Stimulated activated CD4-positive, alpha-beta T cell treated with anti-CD3 and anti-CD28 coated beads, Interleukin-4, amount 100 ng/mL, for 24 hours (primary cell): ENCODE data around the gene GRM5.

Experiments
- DNase-seq: peaks from one replicate; pipeline ENCODE4 v3.0.0-alpha.2; 2020

The GRM5 gene

GRCh38 chr11:88692306-88693086, 373.3 kb downstream of the GRM5 start:
- DNase-seq, result no peak

GRCh38 chr11:88689548-88690240, 376.1 kb downstream of the GRM5 start:
- no peak for DNase-seq

GRCh38 chr11:88683024-88683423, 382.8 kb downstream of the GRM5 start:
- no peak for DNase-seq

- DNase-seq, result no peak
These were observed 385.0 kb downstream of the GRM5 start for GRCh38 chr11:88680806-88681205.

- DNase-seq, result no peak
These were observed 399.4 kb downstream of the GRM5 start for GRCh38 chr11:88666364-88666763.

GRCh38 chr11:88657076-88657738, 408.6 kb downstream of the GRM5 start:
- DNase-seq, result no peak

- DNase-seq, result no peak
These were observed 409.5 kb downstream of the GRM5 start for GRCh38 chr11:88656283-88656682.

GRCh38 chr11:88655656-88656055, 410.1 kb downstream of the GRM5 start:
- DNase-seq, result no peak

- DNase-seq, result no peak
These were observed 410.6 kb downstream of the GRM5 start for GRCh38 chr11:88655196-88655595.

- DNase-seq, result no peak
These were observed 414.2 kb downstream of the GRM5 start for GRCh38 chr11:88651556-88651955.

GRCh38 chr11:88644724-88645123, 421.1 kb downstream of the GRM5 start:
- no peak for DNase-seq

GRCh38 chr11:88632163-88632562, 433.6 kb downstream of the GRM5 start:
- no peak for DNase-seq

- no peak for DNase-seq
These were observed 434.3 kb downstream of the GRM5 start for GRCh38 chr11:88631497-88631896.

GRCh38 chr11:88629496-88629895, 436.3 kb downstream of the GRM5 start:
- DNase-seq, result no peak

- no peak for DNase-seq
These were observed 439.6 kb downstream of the GRM5 start for GRCh38 chr11:88626216-88626615.

GRCh38 chr11:88623531-88623930, 442.3 kb downstream of the GRM5 start:
- DNase-seq, result no peak

- no peak for DNase-seq
These were observed 445.1 kb downstream of the GRM5 start for GRCh38 chr11:88620568-88621130.

GRCh38 chr11:88619656-88620385, 446.0 kb downstream of the GRM5 start:
- DNase-seq, result no peak

- DNase-seq, result no peak
These were observed 446.7 kb downstream of the GRM5 start for GRCh38 chr11:88619071-88619425.

GRCh38 chr11:88618327-88619070, 447.3 kb downstream of the GRM5 start:
- DNase-seq, result no peak

- DNase-seq, result no peak
These were observed 448.6 kb downstream of the GRM5 start for GRCh38 chr11:88617226-88617625.

GRCh38 chr11:88604260-88604659, 461.5 kb downstream of the GRM5 start:
- no peak for DNase-seq
